Stimulated activated naive B cell treated with anti-CD40 and anti-IgM and Interleukin-4, amounts not matched to agents 10 μg/mL and 1 μg/mL and 100 μg/mL, for 72 hours (primary cell): Measurements from ENCODE around the gene EXOC2.

Experiments
- ATAC-seq, 2 donors: fragments of 150-1000 bp; cut with Tn5 transposase; replicated peaks; 2 replicates each; pipeline ENCODE4 v1.10.0; 2021; ENCODE audit warnings: moderate library complexity in 1 of 2
- DNase-seq: peaks from one replicate; pipeline ENCODE4 v3.0.0; 2021
- H3K27ac Mint-ChIP-seq: one replicate; pipeline ENCODE4 v1.8.0; 2022; ENCODE audit warnings: mild to moderate bottlenecking, mixed read lengths
- H3K27me3 Mint-ChIP-seq, 2 donors: one replicate each; pipeline ENCODE4 v1.8.0; 2022; ENCODE audit warnings: mixed read lengths in 2 of 2
- H3K36me3 Mint-ChIP-seq, 2 donors: one replicate each; pipeline ENCODE4 v1.8.0; 2022; ENCODE audit warnings: mixed read lengths in 2 of 2, mild to moderate bottlenecking in 1 of 2
- H3K4me1 Mint-ChIP-seq, 2 donors: one replicate each; pipeline ENCODE4 v1.8.0; 2022; ENCODE audit warnings: mixed read lengths in 2 of 2, mild to moderate bottlenecking in 1 of 2
- H3K4me3 Mint-ChIP-seq, 2 donors: one replicate each; pipeline ENCODE4 v1.8.0; 2022; ENCODE audit warnings: mild to moderate bottlenecking in 2 of 2, mixed read lengths in 2 of 2, moderate library complexity in 1 of 2
- H3K9me3 Mint-ChIP-seq, 2 donors: one replicate each; pipeline ENCODE4 v1.8.0; 2022; ENCODE audit warnings: mixed read lengths in 2 of 2, mild to moderate bottlenecking in 1 of 2

Gene EXOC2

DNA sequence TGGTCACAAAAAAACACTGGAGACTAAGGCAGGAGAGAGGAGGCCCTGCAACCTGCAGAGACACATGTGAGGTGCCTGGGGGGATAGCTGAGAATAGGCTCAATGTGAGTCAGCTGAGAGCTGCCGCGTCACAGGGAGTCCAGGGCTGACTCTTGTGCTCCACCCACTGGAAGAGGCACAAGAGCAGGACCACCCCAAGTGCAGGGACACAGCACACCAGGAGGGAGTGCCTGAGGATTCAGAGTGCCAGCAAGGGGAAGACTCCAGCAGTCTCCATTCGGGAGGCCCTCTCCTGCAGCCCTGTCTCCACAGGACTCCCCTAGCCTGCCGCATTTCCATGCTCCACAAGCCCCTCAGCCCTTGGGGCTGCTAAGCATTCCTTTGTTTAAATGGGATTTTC is 141.5 kb downstream of the EXOC2 start:
- peak; percentile 51 to 57 for ATAC-seq
- Mint-ChIP-seq H3K27me3 (no peaks in the 10 kb centered on the region), H3K4me1 (peaks cover 8 to 22% of the 10 kb centered on the region in 2 donors), H3K36me3 (peaks cover 24 to 42% of the 10 kb centered on the region in 2 donors), H3K27ac (peak overlapping the region; percentile 11), H3K9me3 (no peaks in the 10 kb centered on the region), H3K4me3 (no peak overlapping the region)
- DNase-seq: peak; percentile 6

DNA sequence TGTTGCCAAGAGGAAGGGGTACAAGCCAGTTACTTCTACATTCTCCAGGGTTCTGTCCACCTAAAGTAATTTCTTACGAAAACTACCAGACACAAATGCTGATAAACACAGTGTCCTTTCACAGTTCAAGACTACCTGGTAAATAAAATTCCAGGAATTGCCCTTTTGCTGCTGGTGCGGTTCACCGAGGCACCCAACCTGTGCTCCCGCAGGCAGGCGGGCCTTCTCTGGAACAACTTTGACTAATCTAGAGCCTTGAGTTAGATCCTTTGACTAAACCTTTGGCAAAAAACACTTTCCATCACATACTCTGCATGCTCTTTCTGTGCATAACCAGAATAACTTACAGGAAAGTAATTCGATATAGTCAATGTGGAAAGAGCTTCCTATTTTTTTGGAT is 143.0 kb downstream of the EXOC2 start:
- Mint-ChIP-seq H3K27me3 (no peaks in the 10 kb centered on the region), H3K27ac (no peak overlapping the region), H3K4me3 (no peak overlapping the region), H3K36me3 (peaks cover 13 to 39% of the 10 kb centered on the region in 2 donors), H3K9me3 (no peaks in the 10 kb centered on the region), H3K4me1 (peaks cover 8 to 22% of the 10 kb centered on the region in 2 donors)
- ATAC-seq: no peak
- DNase-seq: no peak

DNA sequence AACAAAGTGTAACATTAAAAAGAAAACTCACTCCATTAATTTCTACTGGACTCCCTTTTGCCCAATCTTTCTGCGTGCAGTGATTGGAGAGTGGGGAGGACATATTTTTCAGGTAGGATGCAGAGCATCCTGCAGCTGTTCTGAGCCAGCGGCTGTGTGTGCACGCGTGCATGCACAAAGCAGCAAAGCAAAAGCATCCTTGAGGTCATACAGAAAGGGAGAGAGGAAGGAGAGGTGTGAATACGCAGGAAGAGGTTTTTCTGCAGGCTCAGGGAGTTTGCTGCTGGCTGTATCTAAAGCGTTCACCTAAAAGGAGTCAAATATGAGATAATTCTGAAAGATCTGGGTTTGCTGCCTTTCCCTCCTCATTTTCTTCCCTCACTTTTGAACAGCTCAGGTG is 144.4 kb downstream of the EXOC2 start:
- Mint-ChIP-seq H3K36me3 (peaks cover 17 to 47% of the 10 kb centered on the region in 2 donors), H3K9me3 (no peaks in the 10 kb centered on the region), H3K27ac (peak overlapping the region; percentile 68), H3K4me3 (no peak overlapping the region), H3K4me1 (peaks cover 8 to 22% of the 10 kb centered on the region in 2 donors), H3K27me3 (no peaks in the 10 kb centered on the region)
- DNase-seq (no peak), ATAC-seq (no peak)

DNA sequence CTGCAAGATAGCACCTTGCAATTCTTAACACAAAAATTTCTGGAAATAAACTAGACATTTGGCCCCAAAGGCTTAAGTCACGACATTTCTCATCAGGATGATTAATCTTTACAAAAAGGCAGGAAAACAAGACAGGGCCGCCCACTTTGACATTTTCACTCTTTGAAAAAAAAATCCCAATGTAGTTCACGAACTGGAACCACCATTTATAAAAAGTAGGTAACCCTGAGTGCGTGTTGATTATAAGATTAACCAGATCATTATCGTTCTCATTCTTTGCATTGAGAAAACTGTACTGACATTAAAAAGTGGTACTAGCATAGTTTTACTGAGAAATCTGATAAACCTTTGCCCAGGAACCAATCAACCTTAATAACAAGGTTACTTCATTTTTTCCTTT is 144.8 kb downstream of the EXOC2 start:
- peaks cover 8 to 22% of the 10 kb centered on the region in 2 donors for H3K4me1 Mint-ChIP-seq

DNA sequence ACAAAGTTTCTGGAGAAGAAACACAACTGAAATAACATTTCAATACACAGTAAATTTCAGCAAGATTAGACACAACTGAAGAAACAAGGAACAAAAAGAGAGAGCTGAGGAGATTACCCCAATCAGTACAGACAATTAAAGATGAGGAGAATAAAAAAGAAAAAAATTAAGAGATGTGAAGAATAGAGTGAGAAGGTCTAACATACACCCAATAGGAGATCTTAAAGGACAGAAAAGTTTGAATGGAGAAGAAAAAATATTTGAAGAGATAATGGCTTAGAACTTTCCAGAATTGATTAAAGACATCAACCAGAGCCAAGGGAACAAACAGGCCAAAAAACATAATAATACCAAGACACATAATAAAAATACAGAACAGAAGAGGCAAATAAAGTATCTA is 152.4 kb downstream of the EXOC2 start:
- no peaks in the 10 kb centered on the region for H3K4me1 Mint-ChIP-seq
- peaks cover 59 to 67% of the 10 kb centered on the region in 2 donors for H3K36me3 Mint-ChIP-seq
- H3K27me3 Mint-ChIP-seq: no peaks in the 10 kb centered on the region
- ATAC-seq (no peak), DNase-seq (no peak)
- H3K9me3 Mint-ChIP-seq: peaks cover 6 to 12% of the 10 kb centered on the region in 2 donors
- no peak overlapping the region for H3K4me3 Mint-ChIP-seq
- no peak overlapping the region for H3K27ac Mint-ChIP-seq

More for the DNA sequence above, 144.8 kb downstream of the EXOC2 start:
- H3K27me3 Mint-ChIP-seq: no peaks in the 10 kb centered on the region
- no peak for DNase-seq
- no peak for ATAC-seq
- no peak overlapping the region for H3K4me3 Mint-ChIP-seq
- peaks cover 19 to 48% of the 10 kb centered on the region in 2 donors for H3K36me3 Mint-ChIP-seq
- H3K27ac Mint-ChIP-seq: peak overlapping the region; percentile 68
- peaks cover 0 to 2% of the 10 kb centered on the region in 2 donors for H3K9me3 Mint-ChIP-seq

DNA sequence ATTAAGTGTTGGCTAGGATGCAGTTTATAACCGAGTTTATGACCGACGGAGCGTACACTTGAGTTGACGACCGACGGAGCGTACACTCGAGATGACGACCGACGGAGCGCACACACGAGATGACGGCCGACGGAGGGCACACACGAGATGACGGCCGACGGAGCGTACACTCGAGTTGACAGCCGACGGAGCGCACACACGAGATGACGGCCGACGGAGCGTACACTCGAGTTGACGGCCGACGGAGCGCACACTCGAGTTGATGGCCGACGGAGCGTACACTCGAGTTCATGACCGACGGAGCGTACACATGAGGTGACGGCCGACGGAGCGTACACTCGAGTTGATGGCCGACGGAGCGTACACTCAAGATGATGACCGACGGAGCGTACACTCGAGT is 155.8 kb downstream of the EXOC2 start:
- ATAC-seq (no peak), DNase-seq (no peak)
- peaks cover 51 to 58% of the 10 kb centered on the region in 2 donors for H3K36me3 Mint-ChIP-seq
- H3K4me3 Mint-ChIP-seq: no peak overlapping the region
- H3K27ac Mint-ChIP-seq: peak overlapping the region; percentile 9
- H3K27me3 Mint-ChIP-seq: no peaks in the 10 kb centered on the region
- peaks cover 0 to 2% of the 10 kb centered on the region in 2 donors for H3K4me1 Mint-ChIP-seq
- H3K9me3 Mint-ChIP-seq: peaks cover 6 to 10% of the 10 kb centered on the region in 2 donors

DNA sequence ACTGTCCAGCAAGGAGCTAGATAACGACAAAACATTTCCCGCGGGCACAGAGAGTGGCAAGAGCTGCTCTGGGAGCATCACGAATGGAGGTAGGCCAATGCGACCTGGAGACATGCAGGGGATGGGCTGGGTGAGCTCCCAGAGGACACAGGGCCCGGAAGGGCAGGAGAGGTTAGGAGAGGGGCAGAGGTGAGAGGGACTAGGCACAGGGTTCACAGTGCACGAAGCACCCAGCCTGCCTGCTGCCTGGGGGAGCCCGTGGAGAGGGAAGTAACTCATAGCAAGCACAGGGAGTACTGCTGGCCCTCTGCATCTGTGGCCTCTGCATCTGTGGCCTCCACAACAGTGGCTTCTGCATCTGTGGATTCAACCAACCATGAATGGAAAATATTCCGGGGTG is 162.5 kb downstream of the EXOC2 start:
- Mint-ChIP-seq H3K4me1 (peaks cover 5 to 13% of the 10 kb centered on the region in 2 donors), H3K36me3 (peaks cover 27 to 47% of the 10 kb centered on the region in 2 donors), H3K4me3 (no peak overlapping the region), H3K27me3 (no peaks in the 10 kb centered on the region), H3K27ac (no peak overlapping the region), H3K9me3 (no peaks in the 10 kb centered on the region)
- ATAC-seq (no peak), DNase-seq (no peak)

DNA sequence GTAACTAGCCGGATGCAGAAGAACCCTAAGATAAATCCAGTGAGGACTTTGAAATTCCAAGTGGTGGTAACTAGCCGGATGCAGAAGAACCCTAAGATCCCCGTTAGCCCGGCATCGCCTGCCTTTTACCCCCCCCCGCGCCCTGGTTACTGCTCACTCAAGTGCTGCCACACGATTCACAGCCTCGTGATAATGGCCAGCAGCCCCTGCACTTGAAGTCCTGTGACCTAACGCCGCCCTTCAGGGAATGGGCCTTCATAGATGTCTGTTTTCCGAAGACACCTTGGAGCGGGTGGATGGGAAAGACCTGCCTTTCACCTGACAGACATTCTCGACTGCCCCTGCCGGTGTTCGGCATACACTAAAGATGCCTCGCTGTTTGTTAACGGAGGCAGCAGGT is 163.9 kb downstream of the EXOC2 start:
- ATAC-seq (no peak), DNase-seq (no peak)
- Mint-ChIP-seq H3K9me3 (no peaks in the 10 kb centered on the region), H3K4me1 (peaks cover 7 to 18% of the 10 kb centered on the region in 2 donors), H3K36me3 (peaks cover 28 to 41% of the 10 kb centered on the region in 2 donors), H3K27ac (no peak overlapping the region), H3K27me3 (no peaks in the 10 kb centered on the region), H3K4me3 (no peak overlapping the region)

DNA sequence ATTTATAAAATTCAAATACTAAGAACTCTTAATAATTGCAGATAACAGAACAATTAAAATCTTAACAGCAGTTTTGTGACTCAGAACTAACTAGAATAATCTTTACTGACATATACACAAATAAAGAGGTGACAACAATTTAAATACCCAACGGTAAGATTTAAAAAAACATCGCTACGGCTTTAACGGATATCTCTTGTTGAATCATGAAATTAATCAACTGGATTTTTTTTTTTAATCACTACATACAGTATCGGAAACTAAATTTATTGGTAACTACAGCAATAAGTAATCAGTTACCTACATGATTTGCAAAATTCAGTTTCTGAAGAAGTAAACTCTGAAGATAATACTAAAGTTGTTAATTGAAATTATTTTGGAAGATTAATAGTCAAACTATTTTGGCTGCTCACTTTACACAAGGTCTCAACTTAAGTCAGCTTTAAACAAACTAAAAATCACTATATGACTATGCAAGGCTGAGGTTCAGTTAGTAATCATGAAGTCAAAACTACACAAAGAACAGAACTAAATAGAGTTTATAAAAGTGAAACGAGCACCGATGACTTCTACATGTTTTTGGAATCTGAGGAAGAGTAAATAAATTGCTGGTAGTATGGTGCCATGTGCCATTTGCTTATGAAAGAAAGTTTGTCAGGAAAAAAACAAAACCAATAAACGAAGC is 164.8 kb downstream of the EXOC2 start:
- Mint-ChIP-seq H3K27me3 (no peaks in the 10 kb centered on the region), H3K4me1 (peaks cover 7 to 18% of the 10 kb centered on the region in 2 donors), H3K4me3 (no peak overlapping the region), H3K27ac (no peak overlapping the region), H3K36me3 (peaks cover 22 to 41% of the 10 kb centered on the region in 2 donors), H3K9me3 (no peaks in the 10 kb centered on the region)
- no peak for ATAC-seq
- no peak for DNase-seq

DNA sequence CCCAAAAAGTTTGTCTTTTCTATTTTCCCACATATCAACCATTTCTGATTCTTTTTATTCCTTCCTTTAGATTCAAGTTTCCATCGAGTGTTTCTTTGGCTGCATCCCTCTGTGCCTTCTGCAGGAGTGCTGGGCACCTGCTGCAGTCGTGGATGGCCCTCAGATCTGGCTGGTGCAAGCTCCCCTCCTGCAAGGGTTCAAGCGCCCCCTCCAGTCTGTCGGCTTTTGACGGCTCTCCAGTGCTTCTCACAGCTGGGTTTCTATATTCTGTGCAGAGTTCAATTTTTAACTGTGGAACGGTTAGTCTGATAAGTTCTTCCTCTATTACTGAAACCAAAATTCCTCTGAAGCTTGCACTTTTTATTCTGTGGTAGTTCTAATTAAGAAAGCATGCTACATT is 168.1 kb downstream of the EXOC2 start:
- ATAC-seq: peak; percentile 53 to 56
- no peaks in the 10 kb centered on the region for H3K27me3 Mint-ChIP-seq

DNA sequence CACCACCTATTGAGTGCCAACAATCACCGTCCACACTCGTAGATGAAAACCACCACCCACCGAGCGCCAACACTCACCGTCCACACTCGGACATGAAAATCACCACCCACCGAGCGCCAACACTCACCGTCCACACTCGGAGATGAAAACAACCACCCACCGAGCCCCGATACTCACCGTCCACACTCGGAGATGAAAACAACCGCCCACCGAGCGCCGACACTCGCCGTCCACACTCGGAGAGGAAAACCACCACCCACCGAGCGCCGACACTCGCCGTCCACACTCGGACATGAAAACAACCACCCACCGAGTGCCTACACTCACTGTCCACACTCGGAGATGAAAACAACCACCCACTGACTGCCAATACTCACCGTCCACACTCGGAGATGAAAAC is 172.1 kb downstream of the EXOC2 start:
- Mint-ChIP-seq H3K27me3 (no peaks in the 10 kb centered on the region), H3K36me3 (peaks cover 43 to 53% of the 10 kb centered on the region in 2 donors), H3K4me1 (peaks cover 11 to 21% of the 10 kb centered on the region in 2 donors), H3K4me3 (peak overlapping the region in 1 of 2 donors; percentile 48), H3K9me3 (peaks cover 8 to 9% of the 10 kb centered on the region in 2 donors), H3K27ac (peak overlapping the region; percentile 91)
- no peak for DNase-seq
- no peak for ATAC-seq

More for the DNA sequence above, 168.1 kb downstream of the EXOC2 start:
- H3K36me3 Mint-ChIP-seq: peaks cover 27 to 43% of the 10 kb centered on the region in 2 donors
- peaks cover 7 to 15% of the 10 kb centered on the region in 2 donors for H3K4me1 Mint-ChIP-seq
- no peak overlapping the region for H3K27ac Mint-ChIP-seq
- H3K9me3 Mint-ChIP-seq: peaks cover 5 to 8% of the 10 kb centered on the region in 2 donors
- no peak for DNase-seq
- H3K4me3 Mint-ChIP-seq: no peak overlapping the region

DNA sequence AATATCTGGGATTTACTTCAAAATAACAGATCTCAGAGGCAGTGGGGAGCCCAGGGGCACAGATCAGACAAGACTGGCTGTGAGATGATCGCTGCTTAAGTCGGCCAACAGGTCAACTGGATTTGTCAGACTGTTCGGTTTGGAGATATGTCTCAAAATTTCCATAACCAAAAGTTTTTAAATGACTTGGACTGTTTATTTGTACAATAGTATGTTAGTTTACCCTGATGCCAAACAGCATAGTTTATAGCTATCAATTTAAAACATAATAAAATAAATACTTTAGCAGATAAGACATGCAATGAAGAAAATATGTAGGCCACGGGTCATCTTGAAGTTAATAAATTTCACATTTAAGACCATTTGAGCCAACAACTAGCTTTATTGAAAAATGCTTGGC is 174.7 kb downstream of the EXOC2 start:
- no peak for ATAC-seq
- Mint-ChIP-seq H3K4me1 (peaks cover 19 to 33% of the 10 kb centered on the region in 2 donors), H3K4me3 (no peak overlapping the region), H3K27me3 (no peaks in the 10 kb centered on the region), H3K9me3 (peaks cover 8 to 9% of the 10 kb centered on the region in 2 donors), H3K27ac (peak overlapping the region; percentile 77), H3K36me3 (peaks cover 44 to 57% of the 10 kb centered on the region in 2 donors)
- no peak for DNase-seq

DNA sequence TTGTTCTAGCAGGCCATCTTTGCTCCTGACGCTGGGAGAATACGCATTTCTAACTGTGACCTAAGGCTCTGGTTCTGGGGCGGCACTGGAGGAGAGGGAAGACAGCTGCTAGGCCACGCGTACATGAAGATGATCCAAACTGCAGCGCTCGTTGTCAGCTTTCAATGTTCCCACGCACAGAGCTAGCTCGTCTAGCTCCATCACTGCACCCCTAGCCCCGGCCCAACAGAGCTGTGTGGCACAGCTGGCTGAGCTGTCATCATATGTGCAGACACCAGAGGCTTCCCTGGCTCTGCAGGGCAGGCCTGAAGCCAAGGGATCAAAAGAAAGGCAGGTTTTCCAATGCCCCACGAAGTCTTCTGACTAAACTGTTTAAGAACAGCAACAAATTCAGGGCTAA is 176.7 kb downstream of the EXOC2 start:
- Mint-ChIP-seq H3K27ac (no peak overlapping the region), H3K4me3 (no peak overlapping the region), H3K9me3 (peaks cover 7 to 9% of the 10 kb centered on the region in 2 donors), H3K4me1 (peaks cover 24 to 26% of the 10 kb centered on the region in 2 donors), H3K27me3 (no peaks in the 10 kb centered on the region), H3K36me3 (peaks cover 37 to 56% of the 10 kb centered on the region in 2 donors)
- no peak for DNase-seq
- ATAC-seq: no peak

DNA sequence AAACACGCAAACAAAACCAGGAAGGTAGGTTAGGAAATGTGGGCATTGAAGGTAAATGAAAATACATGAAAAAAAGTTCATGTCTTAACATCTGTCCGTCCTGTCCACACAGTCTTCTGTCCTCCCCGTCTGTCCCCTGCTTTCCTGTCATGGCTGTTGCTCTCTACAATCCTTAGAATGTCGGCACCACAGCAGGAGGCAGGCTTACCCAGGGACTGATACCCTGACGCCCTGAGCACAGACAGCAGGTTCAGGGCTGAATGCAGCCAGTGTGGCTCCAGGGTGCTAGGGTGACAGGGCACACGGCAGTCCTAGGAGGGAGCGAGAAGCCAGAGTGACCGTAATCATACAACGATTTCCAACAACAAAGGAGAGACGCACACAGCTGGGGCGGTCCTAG is 177.7 kb downstream of the EXOC2 start:
- Mint-ChIP-seq H3K9me3 (peaks cover 0 to 4% of the 10 kb centered on the region in 2 donors), H3K27ac (no peak overlapping the region), H3K27me3 (no peaks in the 10 kb centered on the region), H3K36me3 (peaks cover 35 to 53% of the 10 kb centered on the region in 2 donors), H3K4me3 (no peak overlapping the region), H3K4me1 (peaks cover 28 to 31% of the 10 kb centered on the region in 2 donors)
- DNase-seq (no peak), ATAC-seq (no peak)

DNA sequence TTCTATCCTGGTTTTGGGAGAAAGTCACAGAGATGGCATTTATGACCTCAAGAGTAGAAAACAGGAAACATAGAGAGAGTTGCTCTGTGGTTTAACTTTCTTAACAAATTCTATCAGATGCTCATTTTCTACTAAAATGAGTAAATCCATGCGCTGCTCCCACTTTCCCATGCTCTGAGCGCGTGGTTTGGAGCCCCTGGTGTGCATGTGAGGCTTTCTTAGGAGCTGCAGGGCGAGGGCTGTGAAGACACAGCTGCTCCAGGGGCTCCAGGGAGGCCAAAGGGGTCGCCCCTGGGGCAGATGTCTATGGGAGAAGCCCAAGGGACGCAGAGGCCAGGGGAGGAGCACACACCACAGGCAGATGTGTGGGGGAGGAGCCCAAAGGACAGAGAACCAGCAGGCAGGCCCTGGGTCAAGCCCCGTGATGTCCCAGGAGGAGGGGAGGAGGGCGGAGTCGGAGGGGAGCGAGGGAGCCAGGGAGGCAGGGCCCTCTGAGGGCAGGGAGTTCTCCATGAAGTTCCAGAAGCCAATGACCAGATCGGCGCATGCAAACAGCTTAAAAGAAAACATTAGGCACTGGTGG is 178.5 kb downstream of the EXOC2 start:
- no peak for DNase-seq
- Mint-ChIP-seq H3K4me3 (peak overlapping the region; percentile 44 to 45), H3K9me3 (peaks cover 0 to 4% of the 10 kb centered on the region in 2 donors), H3K36me3 (peaks cover 35 to 53% of the 10 kb centered on the region in 2 donors), H3K27ac (peak overlapping the region; percentile 71), H3K27me3 (no peaks in the 10 kb centered on the region), H3K4me1 (peaks cover 32 to 39% of the 10 kb centered on the region in 2 donors)
- peak; percentile 33 to 55 for ATAC-seq
